Upper lobe of left lung (tissue), 4 donors: Measurements from ENCODE around the gene ERC1.
A peak's percentile ranks its signal among the peaks of the same experiment; 100 is the strongest.

Source experiments
- EP300 ChIP-seq, 4 donors: sonication (generic); formaldehyde crosslinking; IDR thresholded peaks; one replicate each; pipeline ENCODE4 v1.5.1; 2017; ENCODE audit warnings: antibody characterized with exemption in 4 of 4, control low read depth in 2 of 4
- POLR2A ChIP-seq, 4 donors: fragments of 450-650 bp; IDR thresholded peaks; one replicate each; pipeline ENCODE4 v1.5.1; 2016 to 2017; ENCODE audit warnings: antibody characterized with exemption in 4 of 4, mild to moderate bottlenecking in 2 of 4
- POLR2AphosphoS5 ChIP-seq, 2 donors: sonication (generic); formaldehyde crosslinking; IDR thresholded peaks; one replicate each; pipeline ENCODE4 v1.5.1; 2017; ENCODE audit warnings: antibody characterized with exemption in 2 of 2
- TF ChIP-seq, protein P1 (sequence below), 6 experiments: fragments of 450-650 bp in 4 of 6; fragments of 200-600 bp in 2 of 6; sonication (generic) in 2 of 6; IDR thresholded peaks; one replicate each; pipeline ENCODE4 v1.5.1; 2016 to 2019; ENCODE audit warnings: antibody characterized with exemption in 6 of 6

DNA sequence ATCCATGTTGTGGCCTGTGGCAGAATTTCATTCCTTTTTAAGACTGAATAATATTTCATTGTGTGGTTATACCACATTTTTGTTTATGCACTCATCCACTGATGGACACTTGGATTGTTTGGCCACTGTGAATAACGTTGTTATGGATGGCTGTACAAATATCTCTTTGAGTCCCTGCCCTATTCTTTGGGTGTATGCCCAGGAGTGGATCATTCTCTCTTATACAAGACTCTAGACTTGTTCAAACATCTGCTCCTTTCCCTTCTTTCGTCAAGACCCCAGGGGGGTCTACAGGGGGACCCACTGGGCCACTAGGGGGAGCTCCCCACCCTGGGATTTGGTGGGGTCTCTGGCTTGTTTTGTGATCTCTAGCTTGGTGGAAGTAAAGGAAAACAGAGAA is 526.0 kb downstream of the ERC1 start:
- TF ChIP-seq EP300 (IDR thresholded peaks at IDR 0.05) (no peak), POLR2AphosphoS5 (IDR thresholded peaks at IDR 0.05) (no peak), POLR2A (IDR thresholded peaks at IDR 0.05) (no peak)
- TF ChIP-seq, protein P1, sequence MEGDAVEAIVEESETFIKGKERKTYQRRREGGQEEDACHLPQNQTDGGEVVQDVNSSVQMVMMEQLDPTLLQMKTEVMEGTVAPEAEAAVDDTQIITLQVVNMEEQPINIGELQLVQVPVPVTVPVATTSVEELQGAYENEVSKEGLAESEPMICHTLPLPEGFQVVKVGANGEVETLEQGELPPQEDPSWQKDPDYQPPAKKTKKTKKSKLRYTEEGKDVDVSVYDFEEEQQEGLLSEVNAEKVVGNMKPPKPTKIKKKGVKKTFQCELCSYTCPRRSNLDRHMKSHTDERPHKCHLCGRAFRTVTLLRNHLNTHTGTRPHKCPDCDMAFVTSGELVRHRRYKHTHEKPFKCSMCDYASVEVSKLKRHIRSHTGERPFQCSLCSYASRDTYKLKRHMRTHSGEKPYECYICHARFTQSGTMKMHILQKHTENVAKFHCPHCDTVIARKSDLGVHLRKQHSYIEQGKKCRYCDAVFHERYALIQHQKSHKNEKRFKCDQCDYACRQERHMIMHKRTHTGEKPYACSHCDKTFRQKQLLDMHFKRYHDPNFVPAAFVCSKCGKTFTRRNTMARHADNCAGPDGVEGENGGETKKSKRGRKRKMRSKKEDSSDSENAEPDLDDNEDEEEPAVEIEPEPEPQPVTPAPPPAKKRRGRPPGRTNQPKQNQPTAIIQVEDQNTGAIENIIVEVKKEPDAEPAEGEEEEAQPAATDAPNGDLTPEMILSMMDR (IDR thresholded peaks at IDR 0.05): peak in 1 of 6 experiments; percentile 21
